GM12878 (cell line): ENCODE data around the gene ARHGAP26. TPM values are rescaled to one million over a fixed set of nuclear protein-coding genes. Genes with fewer than 3 reads are reported as not detected.

ENCODE experiments used
- ATAC-seq: fragments of 200-7000 bp; cut with Tn5 transposase; 3 replicates; pipeline ENCODE4 v1.9.1; 2020; ENCODE audit warnings: mild to moderate bottlenecking, moderate library complexity
- BruUV-seq: library from RNA; stranded (reverse); fragments of 400-500 nt; replicated peaks from 2 replicates; lab custom pipeline; 2021; lab: Mats Ljungman, UMichigan
- CTCF ChIA-PET: fragments of 300-600 bp; sonication (Branson Sonifier 250); formaldehyde crosslinking; extraction: SDS; loops from one replicate; lab custom pipeline; 2021; ENCODE audit warnings: inconsistent platforms; lab: Yijun Ruan, JAX
- POLR2A ChIA-PET: fragments of 350-600 bp; formaldehyde crosslinking; extraction: SDS; loops from one replicate; lab custom pipeline; 2021; ENCODE audit warnings: inconsistent platforms; lab: Charles Lee
- RAD21 ChIA-PET: fragments of 300-600 bp; sonication (Branson Sonifier 250); formaldehyde crosslinking; loops from one replicate; lab custom pipeline; 2023; ENCODE audit warnings: antibody characterized with exemption; ENCODE audit not compliant: unreplicated experiment; lab: Charles Lee
- SMC1A ChIA-PET: fragments of 300-600 bp; sonication (Branson Sonifier 250); formaldehyde crosslinking; loops from one replicate; lab custom pipeline; 2023; ENCODE audit not compliant: unreplicated experiment, uncharacterized antibody; lab: Charles Lee
- DNase-seq: peaks from one replicate; pipeline ENCODE4 v3.0.0-alpha.2; 2011; ENCODE audit warnings: low read depth, low spot score
- FAIRE-seq: peaks from 3 replicates; lab custom pipeline; 2011; peaks lifted over from hg19 to GRCh38; lab: Jason Lieb, UNC
- H2AFZ ChIP-seq: 2 replicates; pipeline ENCODE4 v1.6.0; 2011; ENCODE audit warnings: low read depth, low read length, control low read depth; ENCODE audit not compliant: control insufficient read depth
- H3K27ac ChIP-seq: 2 replicates; pipeline ENCODE4 v1.5.1; 2011; ENCODE audit warnings: control low read depth; ENCODE audit not compliant: control insufficient read depth, insufficient read depth
- H3K27me3 ChIP-seq, 2 experiments: replicated peaks in 1 of 2; 2 replicates each; pipeline versions ENCODE4 v1.6.0 to v1.6.1; 2011; ENCODE audit warnings: low read length in 1 of 2; ENCODE audit not compliant: control insufficient read depth in 2 of 2, insufficient read depth in 2 of 2
- H3K36me3 ChIP-seq, 2 experiments: 2 replicates each; pipeline ENCODE4 v1.5.1; 2011; ENCODE audit warnings: low read length in 1 of 2; ENCODE audit not compliant: control insufficient read depth in 2 of 2, insufficient read depth in 2 of 2
- H3K4me1 ChIP-seq: 2 replicates; pipeline ENCODE4 v1.6.1; 2011; ENCODE audit warnings: mild to moderate bottlenecking, low read length, moderate library complexity, mixed read lengths; ENCODE audit not compliant: control insufficient read depth, insufficient read depth
- H3K4me2 ChIP-seq: 2 replicates; pipeline ENCODE4 v1.6.0; 2011; ENCODE audit warnings: control low read depth; ENCODE audit not compliant: control insufficient read depth, insufficient read depth
- H3K4me3 ChIP-seq: fragments of 200-600 bp; sonication (generic); 2 replicates; pipeline ENCODE4 v1.5.1; 2016
- H3K79me2 ChIP-seq: 2 replicates; pipeline ENCODE4 v1.6.0; 2011; ENCODE audit warnings: low read length; ENCODE audit not compliant: control insufficient read depth, insufficient read depth
- H3K9ac ChIP-seq: 2 replicates; pipeline ENCODE4 v1.8.0; 2011; ENCODE audit warnings: low read length, control low read depth, mixed read lengths; ENCODE audit not compliant: control insufficient read depth, insufficient read depth
- H3K9me3 ChIP-seq: replicated peaks from 3 replicates; pipeline ENCODE4 v1.5.1; 2011; ENCODE audit warnings: mild to moderate bottlenecking, low read length; ENCODE audit not compliant: control insufficient read depth, insufficient read depth
- H4K20me1 ChIP-seq: 2 replicates; pipeline ENCODE4 v1.6.0; 2011; ENCODE audit not compliant: control insufficient read depth, insufficient read depth
- BHLHE40 ChIP-seq, 2 experiments: fragments of 450-650 bp in 1 of 2; IDR thresholded peaks; 2 replicates each; pipeline ENCODE4 v1.6.1; 2011 to 2017; ENCODE audit warnings: low read depth in 2 of 2, borderline replicate concordance in 1 of 2, improper control_type of control experiment in 1 of 2, low read length in 1 of 2, mild to moderate bottlenecking in 1 of 2
- EED ChIP-seq: sonication (generic); IDR thresholded peaks from 2 replicates; pipeline ENCODE4 v1.6.1; 2016; ENCODE audit warnings: antibody characterized with exemption, low read depth
- FOXM1 ChIP-seq: IDR thresholded peaks from 2 replicates; pipeline ENCODE4 v1.6.1; 2012; ENCODE audit warnings: low read depth, mild to moderate bottlenecking, inconsistent platforms, low read length, moderate library complexity
- PML ChIP-seq: IDR thresholded peaks from 2 replicates; pipeline ENCODE4 v1.6.1; 2012; ENCODE audit warnings: low read length, inconsistent platforms
- RELB ChIP-seq: fragments of 450-650 bp; IDR thresholded peaks from 2 replicates; pipeline ENCODE4 v1.6.1; 2017; ENCODE audit warnings: low read depth, mild to moderate bottlenecking, moderate library complexity
- SIN3A ChIP-seq: IDR thresholded peaks from 2 replicates; pipeline ENCODE4 v1.6.1; 2012; ENCODE audit warnings: low read depth, low read length, improper control_type of control experiment
- SKIL ChIP-seq: fragments of 450-650 bp; IDR thresholded peaks from 2 replicates; pipeline ENCODE4 v1.6.1; 2017; ENCODE audit warnings: mild to moderate bottlenecking, low read depth, inconsistent platforms; ENCODE audit not compliant: poor library complexity, severe bottlenecking
- SMC3 ChIP-seq: IDR thresholded peaks from 2 replicates; pipeline ENCODE4 v1.6.1; 2011; ENCODE audit warnings: low read length, improper control_type of control experiment, borderline replicate concordance
- TAF1 ChIP-seq: IDR thresholded peaks from 2 replicates; pipeline ENCODE4 v1.6.1; 2011; ENCODE audit warnings: mild to moderate bottlenecking, low read depth, low read length, borderline replicate concordance
- TBL1XR1 ChIP-seq: IDR thresholded peaks from 2 replicates; pipeline ENCODE4 v1.6.1; 2012; ENCODE audit warnings: low read depth, low read length, improper control_type of control experiment
- ZBTB11 ChIP-seq: fragments of 450-650 bp; formaldehyde crosslinking; IDR thresholded peaks from 2 replicates; pipeline ENCODE4 v1.5.0; 2022; ENCODE audit warnings: mild to moderate bottlenecking, missing genetic modification characterization
- ZNF384 ChIP-seq: IDR thresholded peaks from 2 replicates; pipeline ENCODE4 v1.6.1; 2012; ENCODE audit warnings: low read depth, mild to moderate bottlenecking, low read length, improper control_type of control experiment, borderline replicate concordance
- WGBS: methylation state at CpG from one replicate; pipeline ENCODE4 v1.1.6; 2016; ENCODE audit warnings: low lambda C conversion rate; ENCODE audit not compliant: insufficient replicate concordance, insufficient coverage; ENCODE audit errors: missing lambda C conversion rate; 5-methylcytosine and 5-hydroxymethylcytosine counted together
- in situ Hi-C: fragments of 300-500 bp; cut with MboI; formaldehyde crosslinking; loops from 9 replicates; pipeline ENCODE4 v1.14.3; 2018; ENCODE audit warnings: mixed read lengths
- intact Hi-C: fragments of 100-400 bp; cut with micrococcal nuclease; formaldehyde crosslinking; loops from one replicate; pipeline ENCODE4 v1.14.2; 2022; ENCODE audit not compliant: unreplicated experiment
- polyA plus RNA-seq, 11 experiments: library from polyadenylated mRNA; depleted of rRNA in 4 of 11; unstranded in 6 of 11; stranded (reverse) in 5 of 11; fragments of >200 nt; fragmentation: Nextera tagmentation in 4 of 11; fragmentation: Illumina TruSeq in 1 of 11; extraction: Ambion mirVana in 4 of 11; extraction: Trizol in 1 of 11; gene quantifications; 1 replicate in 1 of 11; 2 replicates in 10 of 11; pipeline versions ENCODE4 v1.2.1 to v1.2.3, GENCODE V29; 2011 to 2016; ENCODE audit warnings: inconsistent platforms in 2 of 11, missing spikeins in 2 of 11, low read depth in 1 of 11
- total RNA-seq, 4 experiments: library from RNA; depleted of rRNA in 3 of 4; stranded (reverse); fragments of >200 nt in 3 of 4; fragmentation: Illumina TruSeq in 1 of 4; extraction: Trizol in 1 of 4; gene quantifications; 2 replicates each; pipeline versions ENCODE4 v1.2.1 to v1.2.3, GENCODE V29; 2013 to 2021

ARHGAP26 gene
- total and polyA plus RNA-seq, 10 of the 15 experiments (the other 5 are each of a cell fraction or from before 2014, with no cell fraction given), result 9.4 to 41.5 (median 19.3) TPM

- no peaks in the 10 kb centered on the region for H3K9me3 ChIP-seq
- ATAC-seq (no peak), FAIRE-seq (no peak), DNase-seq (no peak)
- intact Hi-C loops (no loop called here), in situ Hi-C loops (no loop called here)
- ChIA-PET POLR2A (no interaction called here), SMC1A (interaction anchor here (0.9 kb wide), 2 partner anchors 11 to 112 kb away, joined by 3 read pairs; no protein-coding TSS in a partner anchor), RAD21 (interaction anchor here (0.7 to 1.3 kb wide), 2 partner anchors 28 to 60 kb away, joined by 3 read pairs; no protein-coding TSS in a partner anchor), CTCF (interaction anchor here (0.6 to 1.6 kb wide), 5 partner anchors 14 to 112 kb away, joined by 3 read pairs; no protein-coding TSS in a partner anchor)
- no peaks in the 10 kb centered on the region; the same call in 1 of the 2 replicates for H4K20me1 ChIP-seq
- no TSS peak for BruUV-seq
- no peak overlapping the region for H3K27ac ChIP-seq
- H3K4me3 ChIP-seq, result no peak overlapping the region
- WGBS, result 75% methylated on average over 2 of the region's 2 CpGs
- TF ChIP-seq EED (no peak), SIN3A (no peak), TBL1XR1 (no peak), ZBTB11 (CRISPR knock-in tag) (no peak), TAF1 (no peak), FOXM1 (no peak), SKIL (no peak), PML (no peak), BHLHE40 (IDR thresholded peaks at IDR 0.05; ENCODE audit: borderline replicate concordance in 1 of 2, low read depth in 2 of 2, low read length in 1 of 2) (no peak), ZNF384 (no peak), RELB (no peak), SMC3 (no peak)
- H3K4me2 ChIP-seq, result no peak overlapping the region
- no peaks in the 10 kb centered on the region for H3K36me3 ChIP-seq
- H3K79me2 ChIP-seq, result no peaks in the 10 kb centered on the region
- H3K4me1 ChIP-seq, result no peaks in the 10 kb centered on the region
- H3K9ac ChIP-seq, result no peak overlapping the region
- H3K27me3 ChIP-seq, result no peaks in the 10 kb centered on the region
- H2AFZ ChIP-seq, result no peak overlapping the region
Measured at GRCh38 chr5:142860270-142860669, 90.1 kb downstream of the ARHGAP26 start.
